Measurements from ENCODE around the gene COQ5.

DNA sequence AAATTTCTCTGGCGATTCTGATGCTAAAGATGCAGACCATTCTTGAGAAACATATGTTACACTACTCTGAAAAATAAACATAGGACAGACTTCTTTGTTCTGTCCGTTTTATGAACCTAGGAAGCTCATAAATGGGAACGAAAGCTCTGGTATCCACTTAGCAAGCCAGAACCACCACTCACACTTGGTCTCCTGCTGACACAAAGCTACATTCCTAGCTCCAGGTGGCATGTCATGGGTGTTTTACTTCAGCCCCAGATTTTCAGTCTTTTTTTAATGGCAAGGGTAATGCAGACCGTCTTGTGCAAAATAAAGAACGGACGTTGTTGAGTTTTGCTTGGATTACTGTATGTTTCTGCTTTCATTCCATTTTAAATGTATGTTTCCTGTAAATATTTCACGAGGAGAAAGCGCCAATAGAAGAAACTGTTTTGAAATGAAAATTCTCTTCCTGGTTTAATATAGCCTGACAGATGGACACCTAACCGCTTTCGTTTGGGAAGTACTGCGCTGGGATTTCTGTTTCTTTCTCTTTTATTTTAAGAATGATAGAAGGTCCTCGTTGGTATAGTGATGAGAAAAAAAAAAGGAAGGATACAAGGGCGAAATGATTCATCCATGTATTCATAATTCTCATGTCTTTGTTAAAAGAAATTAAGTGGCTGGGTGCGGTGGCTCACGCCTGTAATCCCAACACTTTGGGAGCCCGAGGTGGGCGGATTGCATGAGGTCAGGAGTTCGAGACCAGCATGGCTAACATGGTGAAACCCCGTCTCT is 871 bp upstream of the COQ5 start:
- TF ChIP-seq ELF4 (IDR thresholded peaks at IDR 0.05) (no peak), HDGF (IDR thresholded peaks at IDR 0.05; ENCODE audit: borderline replicate concordance) (no peak), ZNF384 (IDR thresholded peaks at IDR 0.05) (no peak), TARDBP (IDR thresholded peaks at IDR 0.05) (no peak), FOXA1 (IDR thresholded peaks at IDR 0.05) (no peak), FOXK2 (IDR thresholded peaks at IDR 0.05) (no peak), FOXM1 (IDR thresholded peaks at IDR 0.05; ENCODE audit: borderline replicate concordance) (no peak), BHLHE40 (IDR thresholded peaks at IDR 0.05; ENCODE audit: borderline replicate concordance) (no peak)
